ENCODE results near the gene SCAF4. TPM values are rescaled to one million over a fixed set of nuclear protein-coding genes. Genes with fewer than 3 reads are reported as not detected.

SCAF4 gene
- total and polyA plus RNA-seq, 2 donors (not counting 3 experiments of a cell fraction or from before 2014, with no cell fraction given) = 12.2 to 41.2 TPM

GRCh38 chr21:31684918-31685317, 47.0 kb downstream of the SCAF4 start:
- Histone ChIP-seq H3K36me3 (ENCODE audit: control insufficient read depth in 2 of 2, extremely low read depth in 1 of 2, insufficient read depth in 2 of 2, low read length in 2 of 2) (peaks cover 11 to 24% of the 10 kb centered on the region in 2 experiments), H3K4me1 (ENCODE audit: control insufficient read depth, extremely low read depth, insufficient read depth, low read length) (no peaks in the 10 kb centered on the region), H3K27ac (ENCODE audit: insufficient read depth, low read depth, low read length) (no peak overlapping the region), H3K27me3 (ENCODE audit: control insufficient read depth in 2 of 2, insufficient read depth in 2 of 2, low read length in 2 of 2) (no peaks in the 10 kb centered on the region), H3K9me1 (replicated peaks; ENCODE audit: control insufficient read depth, extremely low read depth, insufficient read depth, low read length) (no peaks in the 10 kb centered on the region), H3K79me2 (ENCODE audit: control insufficient read depth, insufficient read depth, low read length) (peaks cover 4% of the 10 kb centered on the region), H3K4me3 (replicated peaks in 1 of 3; ENCODE audit: insufficient read depth in 1 of 3, low read depth in 1 of 3, low read length in 3 of 3) (no peak overlapping the region), H3K9me3 (replicated peaks; ENCODE audit: control insufficient read depth, insufficient read depth, low read length) (no peaks in the 10 kb centered on the region), H3K4me2 (ENCODE audit: insufficient read depth, low read length) (no peak overlapping the region), H3K9ac (replicated peaks; ENCODE audit: extremely low read depth, insufficient read depth, low read length) (no peak overlapping the region), H2AFZ (ENCODE audit: low read depth, low read length) (no peak overlapping the region), H4K20me1 (replicated peaks; ENCODE audit: control insufficient read depth, extremely low read depth, insufficient read depth, low read length) (no peaks in the 10 kb centered on the region)
- no TSS peak for BruUV-seq (replicated peaks)
- DNase-seq (ENCODE audit: low read depth, low spot score) (no peak), FAIRE-seq (no peak)
- dilution Hi-C loops (cut with MboI; ENCODE audit: extremely low pct_ligation_motif_present, low sequenced_read_pairs) (no loop called here), intact Hi-C loops (cut with micrococcal nuclease) (no loop called here)
- POLR2A ChIA-PET = no interaction called here
- CTCF ChIA-PET = no interaction called here
- TF ChIP-seq GATA2 (IDR thresholded peaks at IDR 0.05; ENCODE audit: insufficient read depth, insufficient read length, low read depth, low read length) (no peak), MYC (IDR thresholded peaks at IDR 0.05; ENCODE audit: low read depth, low read length) (no peak), CTCF (IDR thresholded peaks at IDR 0.05; ENCODE audit: extremely low read depth in 1 of 2, insufficient read depth in 1 of 2, low read depth in 1 of 2, low read length in 2 of 2) (no peak), EZH2 (IDR thresholded peaks at IDR 0.05; ENCODE audit: borderline replicate concordance, low read depth, low read length, severe bottlenecking) (no peak), FOS (IDR thresholded peaks at IDR 0.05; ENCODE audit: borderline replicate concordance, insufficient read depth, low read length) (no peak), POLR2AphosphoS5 (IDR thresholded peaks at IDR 0.05; ENCODE audit: insufficient read depth, low read depth, low read length) (no peak), POLR2A (IDR thresholded peaks at IDR 0.05; ENCODE audit: low read depth, low read length) (no peak), MAX (IDR thresholded peaks at IDR 0.05; ENCODE audit: insufficient read depth, insufficient read length) (no peak), JUN (IDR thresholded peaks at IDR 0.05; ENCODE audit: borderline replicate concordance, insufficient read depth, insufficient read length, low read depth) (no peak)

Measured in endothelial cell of umbilical vein (primary cell).